ENCODE results near the gene UFD1.

DNA sequence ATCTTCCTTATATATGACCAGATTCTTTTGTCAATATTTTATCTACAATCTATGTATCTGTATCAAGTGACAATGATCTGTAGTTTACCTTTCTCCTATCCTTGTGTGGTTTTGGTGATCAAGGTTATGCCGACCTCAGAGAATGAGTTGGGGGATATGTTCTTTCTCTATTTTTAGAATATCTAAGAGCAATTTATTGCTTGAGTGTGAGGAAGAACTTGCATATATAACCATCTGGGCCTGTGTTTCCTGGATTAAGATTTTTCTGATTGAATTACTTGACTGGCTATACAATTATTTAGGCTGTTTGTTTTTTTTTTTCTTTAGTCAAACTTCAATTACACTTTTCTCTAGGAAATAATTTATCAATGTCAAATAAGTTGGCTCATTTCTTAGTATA lies 17.5 kb downstream of the UFD1 start:
- TF ChIP-seq, protein P1, sequence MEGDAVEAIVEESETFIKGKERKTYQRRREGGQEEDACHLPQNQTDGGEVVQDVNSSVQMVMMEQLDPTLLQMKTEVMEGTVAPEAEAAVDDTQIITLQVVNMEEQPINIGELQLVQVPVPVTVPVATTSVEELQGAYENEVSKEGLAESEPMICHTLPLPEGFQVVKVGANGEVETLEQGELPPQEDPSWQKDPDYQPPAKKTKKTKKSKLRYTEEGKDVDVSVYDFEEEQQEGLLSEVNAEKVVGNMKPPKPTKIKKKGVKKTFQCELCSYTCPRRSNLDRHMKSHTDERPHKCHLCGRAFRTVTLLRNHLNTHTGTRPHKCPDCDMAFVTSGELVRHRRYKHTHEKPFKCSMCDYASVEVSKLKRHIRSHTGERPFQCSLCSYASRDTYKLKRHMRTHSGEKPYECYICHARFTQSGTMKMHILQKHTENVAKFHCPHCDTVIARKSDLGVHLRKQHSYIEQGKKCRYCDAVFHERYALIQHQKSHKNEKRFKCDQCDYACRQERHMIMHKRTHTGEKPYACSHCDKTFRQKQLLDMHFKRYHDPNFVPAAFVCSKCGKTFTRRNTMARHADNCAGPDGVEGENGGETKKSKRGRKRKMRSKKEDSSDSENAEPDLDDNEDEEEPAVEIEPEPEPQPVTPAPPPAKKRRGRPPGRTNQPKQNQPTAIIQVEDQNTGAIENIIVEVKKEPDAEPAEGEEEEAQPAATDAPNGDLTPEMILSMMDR (IDR thresholded peaks at IDR 0.05) = no peak
- no peak for TF ChIP-seq EZH2 (IDR thresholded peaks at IDR 0.05; ENCODE audit: borderline replicate concordance, insufficient read depth, low read depth, low read length, poor library complexity, severe bottlenecking)
